AG04450 (cell line): ENCODE data around the gene TMEM255B. TPM values are rescaled to one million over a fixed set of nuclear protein-coding genes. Genes with fewer than 3 reads are reported as not detected.

Experiments
- CTCF ChIA-PET: fragments of 300-600, 350-600 bp; formaldehyde crosslinking; extraction: SDS; loops from one replicate; lab custom pipeline; 2022; ENCODE audit warnings: antibody characterized with exemption, inconsistent platforms; lab: Charles Lee
- POLR2A ChIA-PET: fragments of 350-600 bp; formaldehyde crosslinking; extraction: SDS; loops from one replicate; lab custom pipeline; 2021; ENCODE audit warnings: antibody characterized with exemption, inconsistent platforms; lab: Yijun Ruan, JAX
- DNase-seq: peaks from one replicate; pipeline ENCODE4 v3.0.0-alpha.2; 2011; ENCODE audit warnings: low read depth, low spot score
- H3K27ac ChIP-seq: one replicate; pipeline ENCODE4 v1.5.1; 2012; ENCODE audit warnings: low read depth, low read length, control low read depth
- H3K27me3 ChIP-seq: one replicate; pipeline ENCODE4 v1.6.0; 2012; ENCODE audit warnings: low read length; ENCODE audit not compliant: control insufficient read depth, insufficient read depth
- H3K4me3 ChIP-seq: 2 replicates; pipeline ENCODE4 v1.5.1; 2011; ENCODE audit warnings: mild to moderate bottlenecking, low read depth, low read length, control low read depth
- H3K9me3 ChIP-seq: 2 replicates; pipeline ENCODE4 v1.5.1; 2012; ENCODE audit warnings: low read length; ENCODE audit not compliant: control insufficient read depth, insufficient read depth
- polyA plus RNA-seq: library from polyadenylated mRNA; depleted of rRNA; stranded (reverse); fragments of >200 nt; gene quantifications from 2 replicates; pipeline ENCODE4 v1.2.3, GENCODE V29; 2011
- TF ChIP-seq, protein P1 (sequence below): IDR thresholded peaks from 2 replicates; pipeline ENCODE4 v1.5.1; 2011; ENCODE audit warnings: low read depth, low read length, control low read depth, inconsistent platforms

Gene TMEM255B
- polyA plus RNA-seq, 1 experiment: 4.1 TPM

- Histone ChIP-seq H3K4me3 (no peak overlapping the region), H3K27ac (no peak overlapping the region), H3K27me3 (no peaks in the 10 kb centered on the region), H3K9me3 (peaks cover 31% of the 10 kb centered on the region)
- DNase-seq: no peak
- TF ChIP-seq, protein P1, sequence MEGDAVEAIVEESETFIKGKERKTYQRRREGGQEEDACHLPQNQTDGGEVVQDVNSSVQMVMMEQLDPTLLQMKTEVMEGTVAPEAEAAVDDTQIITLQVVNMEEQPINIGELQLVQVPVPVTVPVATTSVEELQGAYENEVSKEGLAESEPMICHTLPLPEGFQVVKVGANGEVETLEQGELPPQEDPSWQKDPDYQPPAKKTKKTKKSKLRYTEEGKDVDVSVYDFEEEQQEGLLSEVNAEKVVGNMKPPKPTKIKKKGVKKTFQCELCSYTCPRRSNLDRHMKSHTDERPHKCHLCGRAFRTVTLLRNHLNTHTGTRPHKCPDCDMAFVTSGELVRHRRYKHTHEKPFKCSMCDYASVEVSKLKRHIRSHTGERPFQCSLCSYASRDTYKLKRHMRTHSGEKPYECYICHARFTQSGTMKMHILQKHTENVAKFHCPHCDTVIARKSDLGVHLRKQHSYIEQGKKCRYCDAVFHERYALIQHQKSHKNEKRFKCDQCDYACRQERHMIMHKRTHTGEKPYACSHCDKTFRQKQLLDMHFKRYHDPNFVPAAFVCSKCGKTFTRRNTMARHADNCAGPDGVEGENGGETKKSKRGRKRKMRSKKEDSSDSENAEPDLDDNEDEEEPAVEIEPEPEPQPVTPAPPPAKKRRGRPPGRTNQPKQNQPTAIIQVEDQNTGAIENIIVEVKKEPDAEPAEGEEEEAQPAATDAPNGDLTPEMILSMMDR: no peak
- ChIA-PET POLR2A (no interaction called here), CTCF (no interaction called here)
These were observed 53.4 kb downstream of the TMEM255B start for GRCh38 chr13:113812178-113813040.

DNA sequence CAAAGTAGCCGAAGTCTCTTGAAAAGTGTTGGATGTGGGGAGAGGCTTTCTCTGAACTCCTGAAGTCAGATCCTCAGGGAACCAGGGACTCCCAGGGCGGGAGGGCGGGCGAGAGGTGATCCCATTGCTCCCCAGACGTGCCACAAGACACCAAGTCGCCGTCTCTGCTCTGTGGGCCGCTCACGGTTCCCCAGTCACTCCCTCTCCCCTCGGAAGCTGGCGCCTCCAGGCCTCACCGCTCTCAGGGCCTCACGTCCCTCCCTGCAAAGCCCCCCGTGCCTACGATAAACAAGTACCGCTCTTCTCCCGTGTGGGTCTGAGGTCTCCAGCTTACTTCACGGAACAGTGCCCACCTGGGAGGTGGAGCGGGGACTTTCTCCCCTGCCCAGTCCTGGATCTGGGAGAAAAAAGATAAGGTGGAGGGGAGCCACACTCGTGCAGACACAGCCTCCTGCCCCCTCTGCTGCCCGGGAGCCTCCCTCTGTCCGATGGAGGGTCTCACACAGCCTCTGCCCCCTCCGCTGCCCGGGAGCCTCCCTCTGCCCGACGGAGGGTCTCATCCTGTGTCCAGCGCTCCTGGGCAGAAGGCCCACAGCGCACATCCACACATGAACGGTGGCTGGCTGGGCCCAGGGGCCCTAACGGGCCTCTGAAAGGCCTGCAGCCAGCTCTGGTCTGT is 54.2 kb downstream of the TMEM255B start:
- ChIA-PET POLR2A (no interaction called here), CTCF (no interaction called here)
- Histone ChIP-seq H3K27ac (no peak overlapping the region), H3K27me3 (no peaks in the 10 kb centered on the region), H3K4me3 (no peak overlapping the region), H3K9me3 (peaks cover 23% of the 10 kb centered on the region)
- TF ChIP-seq, protein P1: no peak
- no peak for DNase-seq

DNA sequence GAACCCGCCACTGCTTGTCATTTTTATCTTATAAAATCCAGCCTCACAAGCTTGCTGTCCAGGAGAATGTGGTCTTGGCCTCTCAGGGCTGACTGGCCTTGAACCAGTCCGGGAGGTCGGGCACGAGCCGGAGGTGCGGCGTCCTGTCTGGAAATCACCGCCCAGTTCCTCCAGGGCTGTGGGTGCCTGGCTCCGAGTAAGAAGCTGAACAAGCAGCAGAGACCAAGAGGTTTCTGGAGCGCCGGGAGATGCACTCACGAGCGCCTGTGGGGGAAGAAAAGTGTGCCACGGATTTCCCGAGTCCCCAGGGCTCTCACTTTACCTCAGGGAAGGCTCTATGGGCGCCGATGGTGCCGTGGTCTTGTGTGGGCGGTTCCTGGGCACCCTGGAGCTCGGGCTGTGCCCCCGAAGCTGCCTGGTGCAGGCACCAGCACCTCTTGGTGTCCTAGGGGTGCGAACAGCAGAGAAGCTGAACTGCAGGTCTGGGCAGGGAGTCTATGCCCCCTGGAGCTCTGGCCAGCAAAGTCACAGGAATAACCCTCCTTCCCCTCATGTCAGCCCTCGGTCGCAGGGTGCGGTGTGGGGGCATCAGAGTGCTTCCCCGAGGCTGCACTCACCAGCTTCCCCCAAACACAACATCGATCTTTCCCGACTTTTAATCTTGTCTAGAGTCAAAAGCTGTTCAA is 54.9 kb downstream of the TMEM255B start:
- Histone ChIP-seq H3K27me3 (no peaks in the 10 kb centered on the region), H3K9me3 (peaks cover 17% of the 10 kb centered on the region), H3K27ac (no peak overlapping the region), H3K4me3 (no peak overlapping the region)
- no peak for DNase-seq
- ChIA-PET CTCF (interaction anchor here (0.5 kb wide), 1 partner anchor 82 kb away, joined by 5 read pairs; no protein-coding TSS in a partner anchor), POLR2A (no interaction called here)
- TF ChIP-seq, protein P1: no peak

GRCh38 chr13:113814435-113814821 is 55.4 kb downstream of the TMEM255B start:
- CTCF ChIA-PET: interaction anchor here (0.5 kb wide), 2 partner anchors 80 to 81 kb away, joined by 5 read pairs; no protein-coding TSS in a partner anchor
- peaks cover 13% of the 10 kb centered on the region for H3K9me3 ChIP-seq
- TF ChIP-seq, protein P1: no peak
- POLR2A ChIA-PET: interaction anchor here (0.6 kb wide), 1 partner anchor 10 kb away, joined by 4 read pairs; no protein-coding TSS in a partner anchor
- no peak overlapping the region for H3K27ac ChIP-seq
- H3K27me3 ChIP-seq: no peaks in the 10 kb centered on the region
- no peak overlapping the region for H3K4me3 ChIP-seq
- DNase-seq: no peak
